GM19193 (cell line): ENCODE measurements around the gene LSM8.

Experiments
- POLR2A ChIP-seq: IDR thresholded peaks from 4 replicates; pipeline ENCODE4 v1.6.1; 2011; ENCODE audit not compliant: insufficient read depth, insufficient read length; ENCODE audit errors: extremely low read depth

The LSM8 gene

GRCh38 chr7:118184565-118184940, 589 bp downstream of the LSM8 start:
- TF ChIP-seq POLR2A = no peak

GRCh38 chr7:118185163-118185860, 1.3 kb downstream of the LSM8 start:
- no peak for TF ChIP-seq POLR2A

GRCh38 chr7:118186501-118186900, 2.5 kb downstream of the LSM8 start:
- no peak for TF ChIP-seq POLR2A

DNA sequence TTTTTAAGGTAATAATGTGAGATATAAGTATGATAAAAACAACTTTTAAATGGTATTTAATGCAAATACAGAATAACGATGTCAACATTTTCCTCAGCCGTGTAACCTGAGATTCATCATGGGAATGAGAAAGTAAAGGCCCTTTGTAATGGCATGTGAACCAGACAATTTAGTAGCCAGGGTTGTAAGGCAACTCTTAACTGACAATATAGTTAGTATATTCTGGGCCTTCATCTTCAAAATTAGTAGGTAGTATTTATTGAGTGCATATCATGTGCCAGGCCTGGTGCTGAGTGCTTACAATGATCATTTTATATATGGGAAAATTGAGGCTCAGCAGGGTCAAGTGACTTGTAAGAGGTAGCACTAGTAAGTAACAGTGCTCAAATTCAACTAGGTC, 10.6 kb downstream of the LSM8 start:
- TF ChIP-seq POLR2A = no peak

- TF ChIP-seq POLR2A = no peak
These were observed 12.0 kb downstream of the LSM8 start for GRCh38 chr7:118195837-118196474.

DNA sequence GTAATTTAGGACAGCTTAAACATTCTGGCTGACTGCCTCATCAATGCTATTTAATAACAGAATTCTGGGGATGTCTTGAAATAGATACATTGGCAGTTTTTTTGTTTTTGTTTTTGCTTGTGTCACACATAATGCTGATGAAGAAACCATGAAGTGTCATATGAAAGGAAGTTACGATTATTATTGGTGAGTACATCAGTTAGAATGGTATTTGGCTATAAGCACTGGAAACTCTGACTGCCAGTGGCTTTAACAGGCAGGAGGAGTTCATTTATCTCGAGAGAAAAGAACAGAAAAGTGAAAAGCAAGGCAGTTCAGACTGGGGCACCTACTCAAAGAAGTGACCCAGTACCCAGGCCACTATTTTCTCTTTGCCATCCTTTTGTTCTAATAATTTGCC, 18.1 kb downstream of the LSM8 start:
- TF ChIP-seq POLR2A = no peak

DNA sequence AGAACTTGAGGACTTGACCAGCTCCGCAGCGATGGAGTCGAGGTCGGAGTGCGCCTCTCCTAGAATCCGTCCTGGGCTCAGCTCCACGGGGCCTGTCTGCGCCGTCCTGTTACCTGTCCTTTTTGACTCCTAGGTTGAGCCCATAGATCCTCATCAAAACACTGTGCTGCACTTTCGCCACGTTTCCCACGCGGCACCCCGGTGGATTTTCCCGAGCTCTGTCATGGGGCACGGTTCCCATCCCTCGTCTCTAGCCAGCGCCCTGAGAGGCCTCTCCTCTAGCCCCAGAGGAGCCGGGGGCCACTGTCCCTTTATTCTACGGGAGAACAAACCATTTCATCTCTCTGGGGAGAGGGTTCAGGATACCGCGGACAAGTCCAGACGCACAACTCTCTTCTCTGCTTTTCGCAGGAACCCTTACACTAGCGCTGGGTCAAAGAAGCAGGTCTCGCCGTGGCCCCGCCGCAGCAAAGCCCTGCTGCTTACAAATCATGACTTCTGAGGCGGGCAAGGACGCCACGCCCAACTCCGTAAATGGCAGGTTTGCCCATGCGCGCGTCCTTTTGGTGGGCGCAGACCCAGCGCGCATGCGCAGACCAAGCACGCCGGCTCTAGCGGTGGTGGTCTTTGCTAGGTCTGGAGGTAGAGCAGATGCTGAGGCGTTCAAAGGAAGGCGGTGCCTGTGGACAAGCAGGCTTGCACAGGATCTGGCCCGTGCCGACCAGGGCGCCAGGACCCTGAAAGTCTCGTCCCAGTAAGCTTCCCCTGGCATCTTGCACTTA, 30.3 kb downstream of the LSM8 start:
- peak; percentile 65 for TF ChIP-seq POLR2A

DNA sequence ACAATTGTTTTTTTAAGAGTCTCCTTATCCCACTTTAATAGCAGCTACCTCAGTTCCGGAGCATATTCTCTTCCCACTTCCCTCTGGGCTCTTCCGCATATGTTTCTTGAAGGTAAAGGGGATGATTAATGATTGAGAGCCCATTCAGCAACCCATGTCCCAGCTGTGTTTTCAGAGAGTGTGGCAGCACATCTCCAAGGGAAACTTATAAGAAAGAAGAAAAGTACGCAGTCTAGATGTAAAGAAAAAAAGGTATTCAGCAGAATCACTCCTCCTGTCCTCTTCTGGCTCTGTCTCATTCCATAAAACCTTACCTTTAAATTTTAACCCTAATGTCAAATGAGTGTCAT, 30.8 kb downstream of the LSM8 start:
- TF ChIP-seq POLR2A = no peak

DNA sequence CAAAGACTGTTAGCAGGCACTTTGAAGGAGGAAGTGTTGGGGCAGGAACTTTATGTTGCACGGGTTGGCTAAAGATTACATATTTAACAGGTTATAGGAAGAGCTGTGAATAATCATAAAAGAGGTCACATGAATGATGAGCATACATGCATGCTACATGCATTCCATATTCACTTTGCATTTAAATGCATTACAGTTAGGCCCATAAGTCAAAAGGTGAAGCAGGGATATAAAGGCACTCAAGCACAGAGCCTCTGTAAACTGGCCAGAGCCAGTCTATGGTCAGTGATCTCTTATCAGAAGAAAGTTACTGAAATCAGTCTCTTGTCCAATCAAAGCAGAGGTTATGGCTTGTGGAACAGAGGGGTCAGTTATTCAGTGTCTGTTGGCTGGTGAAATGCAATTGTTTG, 33.3 kb downstream of the LSM8 start:
- TF ChIP-seq POLR2A = no peak

DNA sequence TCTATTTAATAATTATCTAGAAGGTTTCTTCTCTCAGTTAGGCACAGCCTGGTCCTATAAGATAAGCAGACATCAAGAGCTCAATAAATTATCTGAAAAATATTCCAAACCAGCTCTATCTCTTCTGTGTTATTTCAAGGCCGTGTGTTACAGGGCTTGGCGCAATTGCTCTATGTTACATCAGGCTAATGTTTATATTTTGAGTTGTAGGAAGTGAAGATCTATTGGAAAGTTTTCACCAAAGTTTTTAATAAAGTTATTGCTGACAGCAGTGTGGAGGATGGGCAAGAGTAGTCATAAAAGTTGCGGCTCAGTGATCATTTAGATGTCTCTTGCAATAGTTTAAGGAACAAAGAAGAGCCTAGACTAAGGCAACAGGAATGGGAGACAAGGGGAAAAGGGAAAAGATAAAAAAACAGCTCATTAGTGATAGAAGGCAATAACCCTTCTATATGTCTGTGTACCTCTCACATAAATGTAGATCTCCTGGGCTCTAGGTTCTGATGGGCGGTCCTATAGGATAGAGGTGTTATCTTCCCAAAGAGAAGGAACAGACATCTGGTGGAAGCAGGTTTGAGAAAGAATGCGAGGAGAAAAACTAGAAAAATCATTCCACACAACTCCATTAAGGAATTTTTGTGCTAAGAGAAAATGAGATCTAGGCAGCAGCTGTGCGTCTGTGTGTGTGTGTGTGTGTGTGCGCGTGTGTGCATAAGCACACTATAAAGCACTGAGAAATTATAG, 34.6 kb downstream of the LSM8 start:
- no peak for TF ChIP-seq POLR2A

DNA sequence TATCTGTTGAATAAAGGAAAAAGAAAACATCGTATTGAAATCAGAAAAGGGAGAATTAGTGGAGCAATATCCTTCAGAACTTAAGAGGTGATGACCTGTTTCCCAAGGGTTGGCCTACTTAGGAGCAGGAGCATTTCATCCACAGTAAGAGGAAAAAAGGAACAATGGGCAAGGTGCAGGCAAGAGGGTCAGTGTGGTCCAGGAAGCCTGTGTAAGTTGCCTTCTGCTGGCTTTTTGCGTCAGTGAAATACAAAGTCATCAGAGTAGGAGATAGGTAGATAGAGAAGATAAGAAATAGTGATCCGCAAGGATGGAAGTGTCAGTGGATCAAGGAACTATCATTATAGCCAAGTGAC, 35.2 kb downstream of the LSM8 start:
- TF ChIP-seq POLR2A = no peak

DNA sequence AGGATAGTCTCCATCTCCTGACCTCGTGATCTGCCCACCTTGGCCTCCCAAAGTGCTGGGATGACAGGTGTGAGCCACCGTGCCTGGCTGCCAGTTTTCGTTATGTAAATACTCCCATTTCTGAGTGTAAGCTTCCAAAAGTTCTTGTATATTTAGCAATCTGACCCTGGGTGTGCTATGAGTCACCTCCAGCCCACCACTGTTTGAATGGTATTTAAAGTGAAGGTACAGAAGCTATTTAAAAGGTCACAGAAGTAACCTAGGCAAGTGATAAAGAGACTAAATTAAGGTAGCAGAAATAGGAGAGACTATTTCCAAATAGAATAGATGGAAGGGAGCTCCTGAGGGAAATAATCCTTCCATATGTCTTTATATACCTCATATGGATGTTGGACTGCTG, 36.6 kb downstream of the LSM8 start:
- TF ChIP-seq POLR2A = no peak

GRCh38 chr7:118222591-118222990, 38.6 kb downstream of the LSM8 start:
- no peak for TF ChIP-seq POLR2A

- no peak for TF ChIP-seq POLR2A
These were observed 40.6 kb downstream of the LSM8 start, which contains the start of gene ANKRD7 for GRCh38 chr7:118224521-118224920. Gene ANKRD7 (plus strand): TSS chr7:118224704. CDS start chr7:118224831, 127 bp downstream.

DNA sequence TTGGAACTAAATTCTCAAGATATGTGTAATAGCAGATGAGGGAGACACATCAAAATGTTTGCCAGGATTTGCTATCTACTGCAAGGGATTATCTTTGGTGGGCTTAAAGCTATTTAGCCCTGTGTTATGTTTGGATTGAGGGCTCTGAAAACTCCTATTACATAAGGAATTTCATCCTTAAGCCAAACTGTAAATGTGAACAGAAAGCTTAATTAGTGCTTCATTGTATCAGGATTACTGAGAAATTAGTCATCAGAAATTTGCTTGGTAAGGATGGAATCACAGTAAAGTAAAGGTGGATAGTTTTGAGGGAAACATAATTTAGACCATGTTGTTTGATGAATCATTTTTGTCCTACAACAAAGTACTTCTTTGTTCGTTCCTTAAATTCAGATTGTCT, 48.9 kb downstream of the LSM8 start:
- TF ChIP-seq POLR2A = no peak

DNA sequence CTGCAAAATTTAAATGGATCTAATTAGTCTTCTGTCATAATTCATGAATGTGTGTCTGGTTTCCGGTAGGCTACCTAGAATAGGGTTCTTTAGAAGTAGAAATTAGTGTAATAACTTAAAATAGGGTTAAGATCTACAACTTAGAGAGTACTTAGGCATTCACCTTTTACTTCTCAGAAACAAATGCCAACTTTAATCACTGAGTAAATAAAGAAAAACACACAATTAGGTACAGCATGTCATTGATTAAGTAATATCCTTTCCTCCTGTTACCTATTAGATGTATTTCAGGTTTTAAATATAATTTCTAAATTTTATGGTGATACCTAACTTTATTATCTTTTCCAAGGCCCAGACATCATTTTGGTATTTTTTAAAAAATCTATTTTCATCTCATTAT, 49.8 kb downstream of the LSM8 start:
- TF ChIP-seq POLR2A = no peak

DNA sequence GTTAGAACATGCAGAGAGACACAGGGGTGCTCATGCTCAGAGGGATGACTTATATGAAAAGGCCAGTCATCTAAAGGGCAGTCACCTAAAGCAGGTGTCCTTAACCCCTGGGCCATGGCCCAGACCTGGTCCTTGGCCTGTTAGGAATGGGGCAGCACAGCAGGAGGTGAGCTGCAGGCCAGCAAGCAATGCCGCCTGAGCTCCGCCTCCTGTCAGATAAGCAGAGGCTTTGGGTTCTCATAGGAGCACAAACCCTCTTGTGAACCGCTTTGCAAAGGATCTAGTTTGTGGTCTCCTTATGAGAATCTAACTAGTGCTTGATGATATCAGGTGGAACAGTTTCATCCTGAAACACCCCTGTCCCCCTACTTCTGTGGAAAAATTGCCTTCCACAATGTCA, 55.0 kb downstream of the LSM8 start:
- TF ChIP-seq POLR2A = no peak
